IMR-90 (cell line): ENCODE results near the gene MGRN1. TPM values are rescaled to one million over a fixed set of nuclear protein-coding genes. Genes with fewer than 3 reads are reported as not detected.

Experiments used
- ATAC-seq: fragments of 200-7000 bp; cut with Tn5 transposase; 2 replicates; pipeline ENCODE4 v1.9.1; 2020; ENCODE audit warnings: low read depth, mild to moderate bottlenecking, moderate library complexity
- BruUV-seq: library from RNA; stranded (reverse); fragments of 400-500 nt; replicated peaks from 2 replicates; lab custom pipeline; 2021; lab: Mats Ljungman, UMichigan
- CTCF ChIA-PET: fragments of 300-600 bp; formaldehyde crosslinking; extraction: SDS; loops from one replicate; lab custom pipeline; 2021; ENCODE audit warnings: antibody characterized with exemption; lab: Yijun Ruan, JAX
- POLR2A ChIA-PET: fragments of 300-600 bp; sonication (Branson Sonifier 250); formaldehyde crosslinking; loops from one replicate; lab custom pipeline; 2022; ENCODE audit warnings: antibody characterized with exemption; ENCODE audit not compliant: unreplicated experiment; lab: Charles Lee
- DNase-seq: peaks from one replicate; pipeline ENCODE4 v3.0.0; 2013
- H2AFZ ChIP-seq: replicated peaks from 2 replicates; pipeline ENCODE3; 2013; ENCODE audit warnings: low read length, mild to moderate bottlenecking; ENCODE audit not compliant: poor library complexity
- H2AK5ac ChIP-seq: 2 replicates; pipeline ENCODE4 v1.6.1; 2013; ENCODE audit warnings: low read depth, low read length, inconsistent platforms
- H2AK9ac ChIP-seq: replicated peaks from 2 replicates; pipeline ENCODE3; 2013; ENCODE audit warnings: mild to moderate bottlenecking, low read depth, low read length, moderate library complexity; ENCODE audit not compliant: poor library complexity
- H2BK120ac ChIP-seq: 2 replicates; pipeline ENCODE4 v1.6.1; 2013; ENCODE audit warnings: low read depth, low read length, inconsistent platforms
- H2BK15ac ChIP-seq: 3 replicates; pipeline ENCODE4 v1.6.1; 2013; ENCODE audit warnings: low read depth, low read length, inconsistent platforms
- H2BK20ac ChIP-seq: 2 replicates; pipeline ENCODE4 v1.6.1; 2013; ENCODE audit warnings: low read depth, mild to moderate bottlenecking, inconsistent platforms, low read length, moderate library complexity
- H2BK5ac ChIP-seq: 2 replicates; pipeline ENCODE4 v1.6.1; 2013; ENCODE audit warnings: mild to moderate bottlenecking, low read depth, low read length, inconsistent platforms; ENCODE audit not compliant: poor library complexity, severe bottlenecking
- H3K14ac ChIP-seq: replicated peaks from 2 replicates; pipeline ENCODE4 v1.6.1; 2013; ENCODE audit warnings: low read depth, low read length, inconsistent platforms
- H3K18ac ChIP-seq: 2 replicates; pipeline ENCODE4 v1.6.1; 2013; ENCODE audit warnings: low read depth, low read length, control low read depth
- H3K23ac ChIP-seq: 2 replicates; pipeline ENCODE4 v1.6.1; 2013; ENCODE audit warnings: low read depth, low read length, inconsistent platforms
- H3K27ac ChIP-seq: 2 replicates; pipeline ENCODE4 v1.5.1; 2013; ENCODE audit warnings: mild to moderate bottlenecking, control low read depth, low read length; ENCODE audit not compliant: insufficient read depth
- H3K27me3 ChIP-seq: 2 replicates; pipeline ENCODE4 v1.6.1; 2013; ENCODE audit warnings: low read length; ENCODE audit not compliant: control insufficient read depth, insufficient read depth
- H3K36me3 ChIP-seq: 2 replicates; pipeline ENCODE4 v1.6.1; 2013; ENCODE audit warnings: low read length, mixed read lengths; ENCODE audit not compliant: control insufficient read depth, insufficient read depth
- H3K4ac ChIP-seq: 2 replicates; pipeline ENCODE4 v1.6.1; 2013; ENCODE audit warnings: low read depth, low read length, inconsistent platforms
- H3K4me1 ChIP-seq: 2 replicates; pipeline ENCODE4 v1.6.1; 2013; ENCODE audit warnings: low read length, mixed read lengths; ENCODE audit not compliant: control insufficient read depth, insufficient read depth
- H3K4me2 ChIP-seq: 2 replicates; pipeline ENCODE4 v1.6.1; 2013; ENCODE audit warnings: low read depth, mild to moderate bottlenecking, control low read depth, low read length, moderate library complexity
- H3K4me3 ChIP-seq: 2 replicates; pipeline ENCODE4 v1.5.1; 2013; ENCODE audit warnings: low read depth, mild to moderate bottlenecking, control low read depth, low read length, moderate library complexity; ENCODE audit not compliant: insufficient read depth
- H3K56ac ChIP-seq: 2 replicates; pipeline ENCODE4 v1.6.1; 2013; ENCODE audit warnings: low read length, inconsistent platforms; ENCODE audit not compliant: insufficient read depth; ENCODE audit errors: extremely low read depth
- H3K79me1 ChIP-seq, 2 experiments: 2 replicates each; pipeline ENCODE4 v1.6.1; 2013; ENCODE audit warnings: low read length in 2 of 2, inconsistent platforms in 1 of 2, low read depth in 1 of 2
- H3K9ac ChIP-seq: 2 replicates; pipeline ENCODE4 v1.6.1; 2013; ENCODE audit warnings: low read depth, low read length, control low read depth
- H3K9me1 ChIP-seq: 2 replicates; pipeline ENCODE4 v1.6.1; 2013; ENCODE audit warnings: low read length, inconsistent platforms; ENCODE audit not compliant: insufficient read depth
- H3K9me3 ChIP-seq: 2 replicates; pipeline ENCODE4 v1.6.1; 2013; ENCODE audit warnings: low read length; ENCODE audit not compliant: control insufficient read depth, insufficient read depth
- H4K20me1 ChIP-seq: 2 replicates; pipeline ENCODE4 v1.6.1; 2013; ENCODE audit warnings: low read length, inconsistent platforms; ENCODE audit not compliant: insufficient read depth
- H4K5ac ChIP-seq: 2 replicates; pipeline ENCODE4 v1.6.1; 2013; ENCODE audit warnings: mild to moderate bottlenecking, low read depth, low read length, control low read depth
- H4K8ac ChIP-seq, 2 experiments: 2 replicates each; pipeline ENCODE4 v1.6.1; 2013; ENCODE audit warnings: low read depth in 2 of 2, low read length in 2 of 2, control low read depth in 1 of 2, inconsistent platforms in 1 of 2
- H4K91ac ChIP-seq: 2 replicates; pipeline ENCODE4 v1.6.1; 2013; ENCODE audit warnings: low read depth, low read length, inconsistent platforms; ENCODE audit not compliant: insufficient read depth
- BHLHE40 ChIP-seq: fragments of 150-350 bp; IDR thresholded peaks from 2 replicates; pipeline ENCODE4 v1.6.1; 2016; ENCODE audit warnings: mild to moderate bottlenecking, low read depth, low read length
- CEBPB ChIP-seq: IDR thresholded peaks from 2 replicates; pipeline ENCODE4 v1.6.1; 2012; ENCODE audit warnings: low read depth, low read length, improper control_type of control experiment
- CHD1 ChIP-seq: IDR thresholded peaks from 2 replicates; pipeline ENCODE4 v1.6.1; 2012; ENCODE audit warnings: low read depth, low read length, improper control_type of control experiment
- CTCF ChIP-seq: conservative IDR thresholded peaks from 2 replicates; pipeline ENCODE4 v1.5.1; 2012; ENCODE audit warnings: mild to moderate bottlenecking, low read depth, low read length, improper control_type of control experiment
- FOS ChIP-seq: fragments of 150-350 bp; IDR thresholded peaks from 2 replicates; pipeline ENCODE4 v1.6.1; 2016; ENCODE audit warnings: low read depth, low read length
- MAFK ChIP-seq: IDR thresholded peaks from 2 replicates; pipeline ENCODE4 v1.6.1; 2012; ENCODE audit warnings: low read depth, low read length, improper control_type of control experiment
- MAZ ChIP-seq: IDR thresholded peaks from 2 replicates; pipeline ENCODE4 v1.6.1; 2012; ENCODE audit warnings: low read depth, mild to moderate bottlenecking, low read length, improper control_type of control experiment, moderate library complexity, borderline replicate concordance
- MXI1 ChIP-seq: IDR thresholded peaks from 2 replicates; pipeline ENCODE4 v1.6.1; 2012; ENCODE audit warnings: low read depth, mild to moderate bottlenecking, low read length, moderate library complexity, borderline replicate concordance
- NFE2L2 ChIP-seq: fragments of 150-350 bp; IDR thresholded peaks from 2 replicates; pipeline ENCODE4 v1.6.1; 2016; ENCODE audit warnings: low read depth, mild to moderate bottlenecking, low read length
- POLR2A ChIP-seq: IDR thresholded peaks from 2 replicates; pipeline ENCODE4 v1.6.1; 2012; ENCODE audit warnings: mild to moderate bottlenecking, low read depth, low read length
- RAD21 ChIP-seq: IDR thresholded peaks from 2 replicates; pipeline ENCODE4 v1.6.1; 2012; ENCODE audit warnings: low read length, improper control_type of control experiment
- RCOR1 ChIP-seq: IDR thresholded peaks from 2 replicates; pipeline ENCODE4 v1.6.1; 2012; ENCODE audit warnings: mild to moderate bottlenecking, low read length, improper control_type of control experiment; ENCODE audit not compliant: insufficient replicate concordance
- RFX5 ChIP-seq: IDR thresholded peaks from 2 replicates; pipeline ENCODE4 v1.8.0; 2012; ENCODE audit warnings: low read depth, mild to moderate bottlenecking, low read length, moderate library complexity
- SMC3 ChIP-seq: fragments of 150-350 bp; IDR thresholded peaks from 2 replicates; pipeline ENCODE4 v1.6.1; 2016; ENCODE audit warnings: low read depth, mild to moderate bottlenecking, antibody characterized with exemption, low read length, moderate library complexity
- WGBS, 2 experiments: methylation state at CpG; one replicate each; pipeline versions ENCODE4 v1.1.5 to v1.1.7; 2013; ENCODE audit warnings: missing lambda C conversion rate in 2 of 2; ENCODE audit not compliant: insufficient read length in 1 of 2; ENCODE audit errors: extremely low coverage in 2 of 2; 5-methylcytosine and 5-hydroxymethylcytosine counted together
- dilution Hi-C: fragments of 300-500 bp; cut with HindIII; formaldehyde crosslinking; loops from one replicate; pipeline ENCODE4 v1.14.3; 2018; ENCODE audit warnings: low sequenced_read_pairs; ENCODE audit not compliant: unreplicated experiment
- in situ Hi-C: fragments of 300-500 bp; cut with MboI; formaldehyde crosslinking; loops from 3 replicates; pipeline ENCODE4 v1.14.3; 2019; ENCODE audit warnings: low sequenced_read_pairs, inconsistent platforms, mixed read lengths
- intact Hi-C: fragments of 100-400 bp; cut with micrococcal nuclease; formaldehyde crosslinking; loops from 2 replicates; pipeline ENCODE4 v1.10.0; 2022
- polyA plus RNA-seq, 3 experiments: library from polyadenylated mRNA; depleted of rRNA; stranded (reverse); fragments of >200 nt; gene quantifications; 2 replicates each; pipeline ENCODE4 v1.2.3, GENCODE V29; 2012; ENCODE audit warnings: low replicate concordance in 1 of 3
- total RNA-seq: library from RNA; depleted of rRNA; stranded (reverse); fragments of >200 nt; gene quantifications from 2 replicates; pipeline ENCODE4 v1.2.3, GENCODE V29; 2012
- TF ChIP-seq, protein P1 (sequence below): fragments of 150-350 bp; IDR thresholded peaks from 2 replicates; pipeline ENCODE4 v1.6.1; 2016; ENCODE audit warnings: low read depth, mild to moderate bottlenecking, low read length, moderate library complexity, borderline replicate concordance
- TF ChIP-seq, protein P2 (sequence below): fragments of 150-350 bp; IDR thresholded peaks from 2 replicates; pipeline ENCODE4 v1.6.1; 2017; ENCODE audit warnings: mild to moderate bottlenecking, antibody characterized with exemption, low read length, low read depth

Gene MGRN1
- total and polyA plus RNA-seq, 2 of the 4 experiments (the other 2 are of a cell fraction): 11.7 to 32.7 TPM

DNA sequence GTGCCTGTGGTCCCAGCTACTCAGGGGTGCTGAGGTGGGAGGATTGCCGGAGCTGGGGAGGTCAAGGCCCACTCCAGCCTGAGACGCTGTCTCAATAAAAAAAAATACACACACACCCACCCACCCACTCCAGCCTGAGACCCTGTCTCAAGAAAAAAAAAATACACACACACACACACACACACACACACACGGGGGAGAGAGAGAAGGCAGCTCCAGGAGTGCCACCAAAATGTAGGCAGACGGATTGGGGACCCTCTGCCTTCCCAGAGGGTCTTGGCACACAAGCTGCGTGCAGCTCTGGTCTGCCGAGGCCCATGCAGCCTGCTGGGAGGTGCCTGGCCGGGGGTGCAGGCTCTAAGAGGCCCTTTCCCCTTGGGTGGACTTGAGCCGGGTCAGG lies 62.8 kb downstream of the MGRN1 start:
- Histone ChIP-seq H2BK120ac (no peak overlapping the region), H3K9me3 (no peaks in the 10 kb centered on the region), H3K56ac (no peak overlapping the region), H2AK5ac (no peak overlapping the region), H3K27me3 (no peaks in the 10 kb centered on the region), H4K5ac (no peak overlapping the region), H2BK20ac (no peak overlapping the region), H3K4me2 (no peak overlapping the region), H3K36me3 (peaks cover 51% of the 10 kb centered on the region), H3K4ac (no peak overlapping the region), H3K4me1 (no peaks in the 10 kb centered on the region), H4K20me1 (no peaks in the 10 kb centered on the region; the same call in none of the 2 replicates), H2BK15ac (no peak overlapping the region), H3K79me1 (0 out of 4 replicates have a peak, but pooled peaks cover 0 to 2% of the 10 kb centered on the region in 2 experiments), H2BK5ac (no peak overlapping the region), H3K4me3 (no peak overlapping the region), H3K18ac (no peak overlapping the region), H2AK9ac (no peak overlapping the region), H3K9me1 (no peaks in the 10 kb centered on the region), H3K14ac (no peak overlapping the region), H3K27ac (no peak overlapping the region), H4K8ac (no peak overlapping the region), H3K23ac (no peak overlapping the region), H2AFZ (no peak overlapping the region), H4K91ac (no peak overlapping the region), H3K9ac (no peak overlapping the region)
- CTCF ChIA-PET: no interaction called here
- intact Hi-C loops (no loop called here), dilution Hi-C loops (no loop called here), in situ Hi-C loops (no loop called here)
- WGBS, 2 experiments: no CpG with 5 or more reads among the region's 8 CpGs
- POLR2A ChIA-PET: no interaction called here
- BruUV-seq: no TSS peak
- ATAC-seq: no peak
- TF ChIP-seq CTCF (no peak), RFX5 (no peak), CEBPB (no peak), MXI1 (no peak), MAZ (no peak), RCOR1 (no peak), CHD1 (no peak), MAFK (no peak), NFE2L2 (no peak), SMC3 (no peak), FOS (no peak), RAD21 (no peak), BHLHE40 (no peak), POLR2A (no peak)
- TF ChIP-seq, protein P1, sequence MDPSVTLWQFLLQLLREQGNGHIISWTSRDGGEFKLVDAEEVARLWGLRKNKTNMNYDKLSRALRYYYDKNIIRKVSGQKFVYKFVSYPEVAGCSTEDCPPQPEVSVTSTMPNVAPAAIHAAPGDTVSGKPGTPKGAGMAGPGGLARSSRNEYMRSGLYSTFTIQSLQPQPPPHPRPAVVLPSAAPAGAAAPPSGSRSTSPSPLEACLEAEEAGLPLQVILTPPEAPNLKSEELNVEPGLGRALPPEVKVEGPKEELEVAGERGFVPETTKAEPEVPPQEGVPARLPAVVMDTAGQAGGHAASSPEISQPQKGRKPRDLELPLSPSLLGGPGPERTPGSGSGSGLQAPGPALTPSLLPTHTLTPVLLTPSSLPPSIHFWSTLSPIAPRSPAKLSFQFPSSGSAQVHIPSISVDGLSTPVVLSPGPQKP: no peak
- TF ChIP-seq, protein P2, sequence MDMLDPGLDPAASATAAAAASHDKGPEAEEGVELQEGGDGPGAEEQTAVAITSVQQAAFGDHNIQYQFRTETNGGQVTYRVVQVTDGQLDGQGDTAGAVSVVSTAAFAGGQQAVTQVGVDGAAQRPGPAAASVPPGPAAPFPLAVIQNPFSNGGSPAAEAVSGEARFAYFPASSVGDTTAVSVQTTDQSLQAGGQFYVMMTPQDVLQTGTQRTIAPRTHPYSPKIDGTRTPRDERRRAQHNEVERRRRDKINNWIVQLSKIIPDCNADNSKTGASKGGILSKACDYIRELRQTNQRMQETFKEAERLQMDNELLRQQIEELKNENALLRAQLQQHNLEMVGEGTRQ: no peak
- no peak for DNase-seq
